ENCODE data around the gene ITPKB. TPM values are rescaled to one million over a fixed set of nuclear protein-coding genes. Genes with fewer than 3 reads are reported as not detected.

The ITPKB gene
- total and polyA plus RNA-seq, 9 donors, result 11.3 to 43.2 (median 20.1) TPM

DNA sequence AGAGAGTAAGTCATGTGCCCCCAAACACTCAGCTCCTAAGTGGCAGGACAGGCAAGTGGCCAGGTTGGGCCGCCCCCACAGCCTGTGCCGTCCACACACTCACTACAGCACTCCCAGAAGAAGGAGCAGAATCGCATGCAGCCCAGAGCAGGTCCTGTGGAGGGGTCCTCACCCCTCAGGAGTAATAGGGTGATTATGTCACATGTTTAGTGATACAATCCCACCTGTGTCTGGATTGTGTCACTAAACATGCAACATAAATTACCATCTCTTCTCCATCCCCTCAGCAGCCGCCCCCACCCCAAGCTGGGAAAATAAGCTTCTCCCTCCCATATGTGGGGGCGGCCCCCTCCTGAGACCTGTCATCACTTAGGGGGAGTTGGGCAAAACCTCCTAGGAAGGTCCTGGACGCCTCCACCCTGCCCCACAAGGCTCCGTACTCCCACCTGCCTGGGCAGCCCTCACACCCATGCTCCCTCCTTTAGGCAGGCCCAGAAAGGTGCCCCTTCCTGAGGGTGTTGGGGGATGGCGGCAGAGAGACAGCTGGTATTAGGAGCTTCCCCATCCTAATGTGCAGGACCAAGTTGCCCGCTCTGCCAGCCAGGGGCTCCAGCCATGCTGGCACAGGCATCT is 133.6 kb downstream of the ITPKB start:
- H3K27ac ChIP-seq, result peak overlapping the region; percentile 7 to 26
- H3K4me1 ChIP-seq (ENCODE audit: insufficient read depth), result peaks cover 16% of the 10 kb centered on the region
- intact Hi-C loops (cut with DNase I), result loop anchor here in 2 of 4 donors (5.0 kb wide), 1 partner anchor 58 kb away; the partner anchor contains the start of gene STUM (in 2 of the 2)
- H3K36me3 ChIP-seq, result no peaks in the 10 kb centered on the region
- peak in 2 of 5 donors; percentile 14 to 34 for DNase-seq
- no peaks in the 10 kb centered on the region for H3K27me3 ChIP-seq
- 87 to 94% (median 91%) methylated on average over 9 of the region's 9 CpGs for WGBS, 3 donors
- H3K9me3 ChIP-seq, result no peaks in the 10 kb centered on the region
- H3K4me3 ChIP-seq, result no peak overlapping the region
- no peak for TF ChIP-seq EP300 (IDR thresholded peaks at IDR 0.05)
- TF ChIP-seq POLR2A (IDR thresholded peaks at IDR 0.05), result no peak
- TF ChIP-seq CTCF (IDR thresholded peaks at IDR 0.05), result no peak

- Histone ChIP-seq H3K4me3 (no peak overlapping the region), H3K9me3 (no peaks in the 10 kb centered on the region), H3K27me3 (no peaks in the 10 kb centered on the region), H3K27ac (peak overlapping the region; percentile 7 to 26), H3K36me3 (no peaks in the 10 kb centered on the region), H3K4me1 (ENCODE audit: insufficient read depth) (peaks cover 16% of the 10 kb centered on the region)
- WGBS, 3 donors, result 77 to 83% (median 81%) methylated on average over 9 of the region's 9 CpGs
- TF ChIP-seq POLR2A (IDR thresholded peaks at IDR 0.05) (no peak), CTCF (IDR thresholded peaks at IDR 0.05) (no peak), EP300 (IDR thresholded peaks at IDR 0.05) (no peak)
- peak in 2 of 5 donors; percentile 16 to 27 for DNase-seq
- intact Hi-C loops (cut with DNase I), result loop anchor here in 3 of 4 donors (5.0 kb wide), 1 partner anchor 57 kb away; the partner anchor contains the start of gene STUM (in 3 of the 3)
These were observed 134.3 kb downstream of the ITPKB start for GRCh38 chr1:226604560-226605317.

DNA sequence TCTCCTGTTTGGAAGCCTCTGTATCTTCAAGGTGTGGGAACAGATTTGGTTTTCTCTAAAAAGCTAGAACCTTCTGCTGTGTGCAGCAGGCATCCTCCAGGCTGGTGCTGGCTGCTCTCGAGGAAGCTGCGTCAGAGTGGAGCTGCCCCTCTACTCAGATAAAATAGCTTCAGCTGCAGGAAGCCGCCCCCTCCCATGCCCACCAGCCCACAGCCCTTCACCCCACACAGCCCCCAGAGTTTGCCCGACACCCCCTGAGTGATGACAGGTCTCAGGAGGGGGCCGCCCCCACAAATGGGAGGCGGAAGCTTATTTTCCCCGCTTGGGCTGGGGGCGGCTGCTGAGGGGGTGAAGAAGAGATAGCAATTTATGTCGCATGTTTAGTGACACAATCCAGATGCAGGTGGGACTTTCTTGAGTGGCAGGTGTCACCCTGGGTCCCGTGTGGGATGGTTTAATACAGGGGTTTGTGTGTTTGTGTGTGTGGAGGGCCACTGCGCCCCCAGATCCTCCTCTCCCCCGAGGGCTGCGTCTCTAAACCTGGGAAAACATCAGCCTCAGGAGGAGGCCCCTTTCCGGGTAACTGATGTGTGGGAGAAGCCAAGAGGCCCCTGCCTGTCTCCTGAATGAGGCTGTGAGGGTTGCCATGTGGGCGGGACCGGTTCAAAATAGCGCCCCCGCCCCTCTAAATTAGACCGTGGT is 135.1 kb downstream of the ITPKB start:
- intact Hi-C loops (cut with DNase I), result loop anchor here in 1 of 4 donors (5.0 kb wide), 1 partner anchor 57 kb away; the partner anchor contains the start of gene STUM
- 62 to 69% (median 63%) methylated on average over 16 to 19 of the region's 19 CpGs for WGBS, 3 donors
- peak overlapping the region in 1 of 2 donors; percentile 75 for H3K27ac ChIP-seq

More for the DNA sequence above, 135.1 kb downstream of the ITPKB start:
- Histone ChIP-seq H3K9me3 (no peaks in the 10 kb centered on the region), H3K4me1 (ENCODE audit: insufficient read depth) (peaks cover 16% of the 10 kb centered on the region), H3K36me3 (no peaks in the 10 kb centered on the region), H3K27me3 (no peaks in the 10 kb centered on the region), H3K4me3 (no peak overlapping the region)
- peak in 2 of 5 donors; percentile 21 to 35 for DNase-seq
- TF ChIP-seq CTCF (IDR thresholded peaks at IDR 0.05) (no peak), EP300 (IDR thresholded peaks at IDR 0.05) (no peak), POLR2A (IDR thresholded peaks at IDR 0.05) (no peak)

Measured in ovary (tissue), 9 donors.